Transverse colon (tissue), 4 donors: ENCODE results near the gene GNG10. TPM values are rescaled to one million over a fixed set of nuclear protein-coding genes. Genes with fewer than 3 reads are reported as not detected.
A peak's percentile ranks its signal among the peaks of the same experiment; 100 is the strongest.

Experiments used
- DNase-seq: peaks from one replicate; pipeline ENCODE4 v3.0.0-alpha.2; 2019
- H3K27ac ChIP-seq, 4 donors: fragments of 200-600 bp; sonication (generic); 2 replicates each; pipeline ENCODE4 v1.5.1; 2016 to 2018; ENCODE audit warnings: inconsistent platforms in 4 of 4
- H3K27me3 ChIP-seq: fragments of 200-600 bp; sonication (generic); 2 replicates; pipeline ENCODE4 v1.5.1; 2017; ENCODE audit warnings: inconsistent platforms
- H3K36me3 ChIP-seq, 4 donors: fragments of 200-600 bp; sonication (generic); 2 replicates each; pipeline ENCODE4 v1.5.1; 2017 to 2019; ENCODE audit warnings: inconsistent platforms in 4 of 4
- H3K4me1 ChIP-seq, 4 donors: fragments of 200-600 bp; sonication (generic); 2 replicates each; pipeline ENCODE4 v1.5.1; 2017 to 2020; ENCODE audit warnings: inconsistent platforms in 4 of 4
- H3K4me3 ChIP-seq, 4 donors: fragments of 200-600 bp; sonication (generic); 1 replicate in 1 of 4; 2 replicates in 3 of 4; pipeline versions ENCODE4 v1.5.1 to v1.6.1; 2017 to 2019; ENCODE audit warnings: inconsistent platforms in 4 of 4
- H3K9me3 ChIP-seq, 2 donors: fragments of 200-600 bp; sonication (generic); 2 replicates each; pipeline ENCODE4 v1.5.1; 2017 to 2019; ENCODE audit warnings: inconsistent platforms in 2 of 2
- EP300 ChIP-seq: sonication (generic); formaldehyde crosslinking; IDR thresholded peaks from one replicate; pipeline ENCODE4 v1.6.1; 2017; ENCODE audit warnings: antibody characterized with exemption, low read depth
- POLR2A ChIP-seq: fragments of 450-650 bp; IDR thresholded peaks from one replicate; pipeline ENCODE4 v1.6.1; 2016; ENCODE audit warnings: antibody characterized with exemption, mild to moderate bottlenecking, moderate library complexity
- POLR2AphosphoS5 ChIP-seq, 3 donors: sonication (generic); formaldehyde crosslinking; IDR thresholded peaks; one replicate each; pipeline ENCODE4 v1.6.1; 2016; ENCODE audit warnings: antibody characterized with exemption in 3 of 3
- WGBS, 2 donors: methylation state at CpG; one replicate each; pipeline ENCODE4 v1.1.5; 2018; ENCODE audit warnings: low coverage in 1 of 2; 5-methylcytosine and 5-hydroxymethylcytosine counted together
- in situ Hi-C, 4 donors: fragments of 200-750 bp; cut with MboI; loops; one replicate each; pipeline versions ENCODE4 v1.15.0 to v1.15.1; 2017; ENCODE audit warnings: low sequenced_read_pairs in 3 of 4, low pct_ligation_motif_present in 1 of 4, low pct_unique_long_range_greater_than_20kb in 1 of 4
- intact Hi-C: fragments of 100-400 bp; cut with DNase I; formaldehyde crosslinking; loops from one replicate; pipeline ENCODE4 v1.15.1; 2023; ENCODE audit warnings: low total_unique reads
- total RNA-seq, 4 donors: library from RNA; depleted of rRNA; stranded (reverse); fragments of >200 nt; gene quantifications; one replicate each; pipeline ENCODE4 v1.1.0, GENCODE V29; 2016
- TF ChIP-seq, protein P1 (sequence below), 5 experiments: fragments of 200-600 bp in 3 of 5; fragments of 450-650 bp in 2 of 5; sonication (generic) in 3 of 5; IDR thresholded peaks; 1 replicate in 2 of 5; 2 replicates in 3 of 5; pipeline ENCODE4 v1.5.1; 2016 to 2017; ENCODE audit warnings: antibody characterized with exemption in 5 of 5, inconsistent platforms in 3 of 5, mild to moderate bottlenecking in 2 of 5, moderate library complexity in 1 of 5

GNG10 gene
- total RNA-seq, 4 donors from 2014 or later = 3.7 to 48.7 (median 30.0) TPM

DNA sequence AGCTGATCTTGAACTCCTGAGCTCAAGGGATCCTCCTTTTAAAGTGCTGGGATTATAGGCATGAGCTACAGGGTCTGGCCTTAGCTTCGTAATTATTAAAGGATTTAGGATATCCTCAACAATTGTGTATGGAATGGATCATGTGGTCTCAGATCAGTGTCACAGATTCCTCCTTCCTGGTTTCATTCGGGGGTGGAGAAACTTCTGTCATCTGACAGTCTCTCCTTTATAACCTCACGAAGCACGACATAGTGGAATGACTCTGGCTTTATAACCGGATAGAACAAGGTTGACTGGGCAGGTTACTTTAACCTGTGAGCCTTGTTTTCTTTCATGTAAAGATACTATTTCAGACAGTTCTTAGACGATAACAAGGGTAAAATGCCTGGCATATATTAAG is 4.4 kb upstream of the GNG10 start:
- WGBS, 2 donors = 58 to 66% methylated on average over 5 to 6 of the region's 6 CpGs
- peaks cover 0 to 18% (median 0%) of the 10 kb centered on the region in 4 donors for H3K36me3 ChIP-seq
- no peak for DNase-seq
- intact Hi-C loops = no loop called here
- in situ Hi-C loops = no loop called here
- no peaks in the 10 kb centered on the region for H3K9me3 ChIP-seq
- H3K4me3 ChIP-seq = no peak overlapping the region
- TF ChIP-seq, protein P1, sequence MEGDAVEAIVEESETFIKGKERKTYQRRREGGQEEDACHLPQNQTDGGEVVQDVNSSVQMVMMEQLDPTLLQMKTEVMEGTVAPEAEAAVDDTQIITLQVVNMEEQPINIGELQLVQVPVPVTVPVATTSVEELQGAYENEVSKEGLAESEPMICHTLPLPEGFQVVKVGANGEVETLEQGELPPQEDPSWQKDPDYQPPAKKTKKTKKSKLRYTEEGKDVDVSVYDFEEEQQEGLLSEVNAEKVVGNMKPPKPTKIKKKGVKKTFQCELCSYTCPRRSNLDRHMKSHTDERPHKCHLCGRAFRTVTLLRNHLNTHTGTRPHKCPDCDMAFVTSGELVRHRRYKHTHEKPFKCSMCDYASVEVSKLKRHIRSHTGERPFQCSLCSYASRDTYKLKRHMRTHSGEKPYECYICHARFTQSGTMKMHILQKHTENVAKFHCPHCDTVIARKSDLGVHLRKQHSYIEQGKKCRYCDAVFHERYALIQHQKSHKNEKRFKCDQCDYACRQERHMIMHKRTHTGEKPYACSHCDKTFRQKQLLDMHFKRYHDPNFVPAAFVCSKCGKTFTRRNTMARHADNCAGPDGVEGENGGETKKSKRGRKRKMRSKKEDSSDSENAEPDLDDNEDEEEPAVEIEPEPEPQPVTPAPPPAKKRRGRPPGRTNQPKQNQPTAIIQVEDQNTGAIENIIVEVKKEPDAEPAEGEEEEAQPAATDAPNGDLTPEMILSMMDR (IDR thresholded peaks at IDR 0.05) = no peak
- TF ChIP-seq POLR2A (no peak), EP300 (no peak), POLR2AphosphoS5 (IDR thresholded peaks at IDR 0.05) (no peak)
- H3K27me3 ChIP-seq = no peaks in the 10 kb centered on the region
- peaks cover 0 to 8% (median under 1%) of the 10 kb centered on the region in 4 donors for H3K4me1 ChIP-seq
- H3K27ac ChIP-seq = peak overlapping the region in 1 of 4 donors; percentile 30

DNA sequence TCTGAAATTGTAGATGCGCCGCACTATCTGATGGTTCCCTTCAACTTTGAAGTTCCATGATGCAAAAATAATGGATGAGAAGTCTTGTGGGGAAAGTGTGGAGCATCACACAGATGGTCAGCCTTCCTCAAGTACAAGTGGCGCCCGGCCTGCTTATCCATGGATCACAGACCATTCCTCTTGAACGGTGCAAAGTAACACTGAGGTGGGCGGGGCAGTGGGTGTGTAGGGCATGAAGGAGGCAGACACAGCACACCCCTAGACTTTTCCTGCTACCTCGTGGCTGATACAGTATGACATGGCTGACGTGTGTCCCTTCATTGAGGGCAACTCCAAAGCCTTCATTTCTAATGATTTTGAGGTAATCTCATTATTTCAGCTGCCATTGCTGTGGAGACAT is 2.5 kb upstream of the GNG10 start:
- TF ChIP-seq POLR2AphosphoS5 (IDR thresholded peaks at IDR 0.05) (no peak), EP300 (no peak)
- DNase-seq = peak; percentile 30
- 81 to 93% methylated on average over 2 to 8 of the region's 8 CpGs for WGBS, 2 donors
- H3K36me3 ChIP-seq = peaks cover 0 to 5% (median 0%) of the 10 kb centered on the region in 4 donors
- H3K4me1 ChIP-seq = peaks cover 3 to 22% (median 12%) of the 10 kb centered on the region in 4 donors
- H3K27me3 ChIP-seq = no peaks in the 10 kb centered on the region
- H3K4me3 ChIP-seq = no peak overlapping the region
- in situ Hi-C loops = no loop called here
- H3K27ac ChIP-seq = no peak overlapping the region
- H3K9me3 ChIP-seq = no peaks in the 10 kb centered on the region
- intact Hi-C loops = no loop called here

DNA sequence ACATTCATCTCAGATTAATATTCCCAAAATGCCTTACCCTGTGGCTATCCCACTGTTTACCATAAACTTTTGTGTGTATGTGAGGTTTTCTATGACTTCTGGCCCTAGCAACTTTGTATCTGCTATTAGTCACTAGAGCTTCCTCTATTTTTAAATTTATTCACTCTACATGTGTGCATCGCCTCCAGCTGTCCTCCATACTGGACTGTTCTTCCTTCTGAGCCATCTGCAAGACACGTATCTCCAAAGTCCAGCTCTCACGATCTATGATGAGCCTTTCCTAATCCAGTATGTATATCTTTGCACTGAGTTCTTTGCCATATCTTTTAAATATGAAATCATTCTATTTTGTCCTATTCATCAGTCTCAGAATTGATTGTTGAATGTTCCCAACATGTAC is 1.7 kb upstream of the GNG10 start:
- no peaks in the 10 kb centered on the region for H3K9me3 ChIP-seq
- H3K27me3 ChIP-seq = no peaks in the 10 kb centered on the region
- DNase-seq = no peak
- H3K27ac ChIP-seq = no peak overlapping the region
- in situ Hi-C loops (no loop called here), intact Hi-C loops (no loop called here)
- TF ChIP-seq, protein P1 (IDR thresholded peaks at IDR 0.05) = no peak
- TF ChIP-seq POLR2AphosphoS5 (IDR thresholded peaks at IDR 0.05) (no peak), POLR2A (no peak), EP300 (no peak)
- 95 to 96% methylated on average over 3 of the region's 3 CpGs for WGBS, 2 donors
- H3K36me3 ChIP-seq = no peaks in the 10 kb centered on the region
- peaks cover 3 to 22% (median 12%) of the 10 kb centered on the region in 4 donors for H3K4me1 ChIP-seq
- no peak overlapping the region for H3K4me3 ChIP-seq

DNA sequence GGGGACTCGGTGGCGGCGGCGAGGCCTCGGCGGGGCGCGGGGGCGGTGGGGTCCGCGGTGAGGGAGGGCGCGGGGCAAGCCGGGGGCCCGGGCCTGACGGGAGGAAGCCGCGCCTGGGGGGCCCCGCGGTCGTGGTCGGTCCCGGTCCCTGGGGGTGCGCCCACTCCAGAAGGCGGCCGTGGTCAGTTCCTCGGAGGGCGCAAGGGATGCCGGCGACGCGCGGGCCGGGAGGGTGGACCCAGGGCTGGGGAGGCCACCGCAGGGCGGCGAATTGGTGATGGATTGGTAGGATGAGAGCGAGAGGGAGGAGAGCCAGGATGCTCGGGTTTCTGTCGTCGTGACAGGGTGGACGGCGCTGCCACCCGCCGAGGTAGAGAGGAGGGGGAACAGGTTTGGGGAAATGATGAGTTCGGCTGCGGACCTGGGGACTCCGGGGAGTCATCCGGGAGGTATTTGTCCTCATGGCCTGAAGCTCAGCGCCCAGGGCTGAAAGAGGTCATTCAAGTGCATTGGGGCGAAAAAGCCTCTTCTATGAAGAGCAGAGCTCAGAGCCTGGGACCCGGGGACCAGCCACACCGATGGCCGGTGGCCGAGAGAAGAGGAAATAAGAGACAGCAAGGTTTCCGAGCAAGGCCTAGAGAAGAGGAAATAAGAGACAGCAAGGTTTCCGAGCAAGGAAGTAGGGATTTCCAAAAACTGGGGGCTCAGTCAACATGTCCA is 557 bp downstream of the GNG10 start:
- H3K27me3 ChIP-seq = no peaks in the 10 kb centered on the region
- peaks cover 0 to 5% (median 1%) of the 10 kb centered on the region in 4 donors for H3K36me3 ChIP-seq
- 0 to 1% methylated on average over 4 to 43 of the region's 57 CpGs for whole genome bisulfite sequencing, 2 donors
- intact Hi-C loops = no loop called here
- DNase-seq = peak; percentile 28
- TF ChIP-seq POLR2A = no peak
- TF ChIP-seq, protein P1 (IDR thresholded peaks at IDR 0.05) = no peak
- no peak for TF ChIP-seq EP300
- TF ChIP-seq POLR2AphosphoS5 (IDR thresholded peaks at IDR 0.05) = no peak
- in situ Hi-C loops = no loop called here
- peaks cover 3 to 19% (median 12%) of the 10 kb centered on the region in 4 donors for H3K4me1 ChIP-seq
- H3K9me3 ChIP-seq = no peaks in the 10 kb centered on the region
- H3K27ac ChIP-seq = peak overlapping the region; percentile 74 to 86 (median 84)
- peak overlapping the region; percentile 64 to 94 (median 74) for H3K4me3 ChIP-seq
